ENCODE data around the gene GPRIN1. TPM values are rescaled to one million over a fixed set of nuclear protein-coding genes. Genes with fewer than 3 reads are reported as not detected.
A peak's percentile ranks its signal among the peaks of the same experiment; 100 is the strongest.
"Not testable (repeated sequence)": the region's sequence is repeated elsewhere in the genome, so short reads cannot be mapped to it uniquely, and the experiment has no call there.

Gene GPRIN1
- total RNA-seq, 2 donors from 2014 or later = 1.7 to 1.9 TPM

GRCh38 chr5:176560364-176560763 lies 49.6 kb downstream of the GPRIN1 start:
- no peak for ATAC-seq
- intact Hi-C loops (cut with DNase I, micrococcal nuclease) = no loop called here
- DNase-seq = no peak

- intact Hi-C loops (cut with DNase I, micrococcal nuclease) = no loop called here
- ATAC-seq = peak; percentile 39
- no peak for DNase-seq
Observed at GRCh38 chr5:176559683-176560082, 50.3 kb downstream of the GPRIN1 start.

GRCh38 chr5:176557846-176558245 lies 52.1 kb downstream of the GPRIN1 start:
- intact Hi-C loops (cut with DNase I, micrococcal nuclease) = no loop called here
- ATAC-seq (no peak), DNase-seq (no peak)

- no peak for DNase-seq
- intact Hi-C loops (cut with DNase I, micrococcal nuclease) = no loop called here
- ATAC-seq = peak; percentile 39
Observed at GRCh38 chr5:176553260-176554085, 56.5 kb downstream of the GPRIN1 start.

- DNase-seq (no peak), ATAC-seq (no peak)
- intact Hi-C loops (cut with DNase I, micrococcal nuclease) = no loop called here
Observed at GRCh38 chr5:176552332-176552869, 57.6 kb downstream of the GPRIN1 start.

- ATAC-seq; intact Hi-C loops (cut with DNase I, micrococcal nuclease); DNase-seq: not testable (repeated sequence)
Observed at GRCh38 chr5:176550937-176551336, 59.0 kb downstream of the GPRIN1 start.

GRCh38 chr5:176550275-176550831 lies 59.6 kb downstream of the GPRIN1 start:
- no peak for ATAC-seq
- intact Hi-C loops (cut with DNase I, micrococcal nuclease) = no loop called here
- DNase-seq = peak in 1 of 2 donors; percentile 38

GRCh38 chr5:176549871-176550270 lies 60.1 kb downstream of the GPRIN1 start:
- intact Hi-C loops (cut with DNase I, micrococcal nuclease) = no loop called here

GRCh38 chr5:176548967-176549444 lies 61.0 kb downstream of the GPRIN1 start, which contains the start of gene CDHR2:
CDHR2 (plus strand) TSS chr5:176549342; CDS start chr5:176565353, 16,011 bp downstream.
- peak; percentile 66 to 71 for DNase-seq
- intact Hi-C loops (cut with DNase I, micrococcal nuclease) = no loop called here
- ATAC-seq = peak; percentile 42

More at GRCh38 chr5:176549871-176550270, 60.1 kb downstream of the GPRIN1 start:
- no peak for ATAC-seq
- no peak for DNase-seq

GRCh38 chr5:176547802-176548201 lies 62.2 kb downstream of the GPRIN1 start:
- ATAC-seq = peak; percentile 43
- intact Hi-C loops (cut with DNase I, micrococcal nuclease) = no loop called here
- DNase-seq = peak; percentile 68 to 84

Small RNA genes lying within 50 kb of the gene (microRNA-seq; reads per million reads assigned to microRNA genes)
- 0 reads per million in 2 donors for gene MIR4281

Other genes starting within 250 kb of the GPRIN1 start
- gene KIAA1191, start 248.4 kb downstream of the GPRIN1 start, total RNA-seq = 10 to 100 TPM; 83.4 to 93.5 TPM
- gene ARL10, start 244.7 kb downstream of the GPRIN1 start, total RNA-seq = 1 to 10 TPM; 1.0 to 1.8 TPM
- gene NOP16, start 221.6 kb downstream of the GPRIN1 start, total RNA-seq = 10 to 100 TPM; 15.9 to 24.9 TPM
- 100 to 1,000 TPM; 194 to 226 TPM for gene HIGD2A, start 221.4 kb downstream of the GPRIN1 start, total RNA-seq
- 100 to 1,000 TPM; 279 to 282 TPM for gene CLTB, start 193.6 kb downstream of the GPRIN1 start, total RNA-seq
- 10 to 100 TPM; 32.6 to 39.1 TPM for gene FAF2, start 161.8 kb downstream of the GPRIN1 start, total RNA-seq
- gene RNF44, start 72.8 kb downstream of the GPRIN1 start, total RNA-seq = 10 to 100 TPM; 72.5 to 79.6 TPM
- gene CDHR2, start 60.8 kb downstream of the GPRIN1 start, total RNA-seq = 100 to 1,000 TPM in 1 of 2 donors, 10 to 100 TPM in 1; 93.4 to 141 TPM
- not detected for gene SNCB, start 20.4 kb upstream of the GPRIN1 start, total RNA-seq
- not detected for gene EIF4E1B, start 20.5 kb upstream of the GPRIN1 start, total RNA-seq
- gene TSPAN17, start 37.3 kb upstream of the GPRIN1 start, total RNA-seq = 10 to 100 TPM; 34.8 to 37.2 TPM
- not detected for gene UNC5A, start 200.4 kb upstream of the GPRIN1 start, total RNA-seq